H1 (cell line): Measurements from ENCODE around the gene ACER1.

ENCODE experiments used
- CHD1 ChIP-seq: IDR thresholded peaks from 2 replicates; pipeline ENCODE4 v1.6.1; 2012; ENCODE audit warnings: low read depth, low read length, improper control_type of control experiment
- CTCF ChIP-seq, 3 experiments: IDR thresholded peaks; 1 replicate in 2 of 3; 2 replicates in 1 of 3; pipeline versions ENCODE4 v1.5.1 to v1.6.1; 2011; ENCODE audit warnings: low read length in 3 of 3, mild to moderate bottlenecking in 3 of 3, inconsistent platforms in 2 of 3, low read depth in 1 of 3, moderate library complexity in 1 of 3; ENCODE audit not compliant: insufficient read depth in 1 of 3; ENCODE audit errors: control extremely low read depth in 1 of 3
- EZH2 ChIP-seq: fragments of 200-600 bp; sonication (generic); IDR thresholded peaks from 2 replicates; pipeline ENCODE4 v1.7.1; 2012; ENCODE audit warnings: low read depth, mild to moderate bottlenecking, moderate library complexity, low read length, inconsistent platforms; ENCODE audit not compliant: severe bottlenecking
- MAX ChIP-seq: IDR thresholded peaks from 2 replicates; pipeline ENCODE4 v1.6.1; 2012; ENCODE audit warnings: inconsistent platforms
- POLR2AphosphoS5 ChIP-seq: IDR thresholded peaks from 2 replicates; pipeline ENCODE4 v1.6.1; 2011; ENCODE audit warnings: low read depth, low read length
- RAD21 ChIP-seq, 2 experiments: IDR thresholded peaks in 1 of 2; conservative IDR thresholded peaks in 1 of 2; 2 replicates each; pipeline ENCODE4 v1.6.1; 2011; ENCODE audit warnings: low read depth in 2 of 2, low read length in 2 of 2, improper control_type of control experiment in 1 of 2, inconsistent platforms in 1 of 2, mild to moderate bottlenecking in 1 of 2, moderate library complexity in 1 of 2
- USF2 ChIP-seq: IDR thresholded peaks from 2 replicates; pipeline ENCODE4 v1.6.1; 2011; ENCODE audit warnings: low read length, improper control_type of control experiment

- TF ChIP-seq POLR2AphosphoS5 (no peak), USF2 (no peak), CTCF (IDR thresholded peaks at IDR 0.05; ENCODE audit: control extremely low read depth in 1 of 3, insufficient read depth in 1 of 3, low read depth in 1 of 3, low read length in 3 of 3) (no peak), CHD1 (no peak), RAD21 (IDR thresholded peaks at IDR 0.05 in 1 of 2, conservative IDR thresholded peaks at IDR 0.05 in 1 of 2; ENCODE audit: low read depth in 2 of 2, low read length in 2 of 2) (no peak), EZH2 (no peak), MAX (no peak)
These were observed 47.8 kb upstream of the ACER1 start for GRCh38 chr19:6381030-6381750.
